ENCODE measurements around the gene USPL1. TPM values are rescaled to one million over a fixed set of nuclear protein-coding genes. Genes with fewer than 3 reads are reported as not detected.

USPL1 gene
- polyA plus RNA-seq, 2 of the 4 experiments (the other 2 are of a cell fraction), result 7.6 to 22.7 TPM

- peak; percentile 63 to 66; a peak in 5 of 6 replicates for ATAC-seq
- CTCF ChIA-PET, result interaction anchor here (0.6 to 1.4 kb wide), 2 partner anchors 25 to 445 kb away, joined by 3 to 4 read pairs; no protein-coding TSS in a partner anchor
- POLR2A ChIA-PET, result interaction anchor here (0.5 to 0.9 kb wide), 3 partner anchors 40 to 155 kb away, joined by 3 to 8 read pairs (median 3); partner anchors contain the start of genes UBE2L5 and USPL1
- peak in 1 of 2 experiments; percentile 43 for DNase-seq (ENCODE audit: low read depth in 1 of 2, low spot score in 1 of 2)
- H3K4me3 ChIP-seq, result no peak overlapping the region
- 59% methylated on average over 6 of the region's 6 CpGs for WGBS (ENCODE audit: missing lambda C conversion rate)
- TF ChIP-seq CHD2 (IDR thresholded peaks at IDR 0.05; ENCODE audit: low read length, partially characterized antibody), result no peak
- no peak for TF ChIP-seq FOSL2 (IDR thresholded peaks at IDR 0.05)
- no peak for TF ChIP-seq FOSL2 (CRISPR knock-in tag; IDR thresholded peaks at IDR 0.05)
- no peak for TF ChIP-seq KDM5A (IDR thresholded peaks at IDR 0.05)
- no peak for TF ChIP-seq HOXB5 (CRISPR knock-in tag; IDR thresholded peaks at IDR 0.05)
- TF ChIP-seq JUN (IDR thresholded peaks at IDR 0.05), result no peak
- no peak for TF ChIP-seq BCL3 (IDR thresholded peaks at IDR 0.05)
- TF ChIP-seq NPAS2 (CRISPR knock-in tag; IDR thresholded peaks at IDR 0.05; ENCODE audit: borderline replicate concordance), result no peak
- no peak for TF ChIP-seq FOSB (CRISPR knock-in tag; IDR thresholded peaks at IDR 0.05)
- TF ChIP-seq CBX8 (IDR thresholded peaks at IDR 0.05), result no peak
- TF ChIP-seq RFX5 (IDR thresholded peaks at IDR 0.05), result no peak
- no peak for TF ChIP-seq PBX3 (IDR thresholded peaks at IDR 0.05)
- no peak for TF ChIP-seq POLR2AphosphoS2 (conservative IDR thresholded peaks at IDR 0.05; ENCODE audit: low read length)
- TF ChIP-seq TP53 (CRISPR knock-in tag; IDR thresholded peaks at IDR 0.05), result no peak
- no peak for FAIRE-seq
- no peaks in the 10 kb centered on the region for H3K9me3 ChIP-seq
- H3K4me1 ChIP-seq, result peaks cover 13% of the 10 kb centered on the region; the same call in 2 of the 3 replicates
- H3K4me2 ChIP-seq, result no peak overlapping the region
- peak overlapping the region in 1 of 2 experiments; percentile 55; a peak in 2 of 6 replicates for H3K27ac ChIP-seq
These were observed 40.3 kb upstream of the USPL1 start for GRCh38 chr13:30577401-30577852.

GRCh38 chr13:30580852-30581502, 36.7 kb upstream of the USPL1 start:
- no peak for TF ChIP-seq NR3C1 (IDR thresholded peaks at IDR 0.05)
- TF ChIP-seq PHF8 (IDR thresholded peaks at IDR 0.05; ENCODE audit: borderline replicate concordance, low read depth), result no peak
- TF ChIP-seq HOXB5 (CRISPR knock-in tag; IDR thresholded peaks at IDR 0.05), result no peak
- TF ChIP-seq CTCF (IDR thresholded peaks at IDR 0.05), result no peak
- TF ChIP-seq SMC3 (IDR thresholded peaks at IDR 0.05), result no peak
- TF ChIP-seq BCL3 (IDR thresholded peaks at IDR 0.05), result no peak
- TF ChIP-seq RARB (CRISPR knock-in tag; IDR thresholded peaks at IDR 0.05), result no peak
- no peak for TF ChIP-seq POLR2A (IDR thresholded peaks at IDR 0.05; ENCODE audit: low read length)
- TF ChIP-seq FOXS1 (CRISPR knock-in tag; IDR thresholded peaks at IDR 0.05), result no peak
- no peak for TF ChIP-seq BHLHE40 (IDR thresholded peaks at IDR 0.05; ENCODE audit: low read depth, low read length)
- TF ChIP-seq KDM1A (IDR thresholded peaks at IDR 0.05; ENCODE audit: low read depth), result no peak
- WGBS (ENCODE audit: missing lambda C conversion rate), result 62% methylated on average over 3 of the region's 3 CpGs
- CTCF ChIA-PET, result interaction anchor here (0.6 to 1.4 kb wide), 6 partner anchors 16 to 470 kb away, joined by 3 read pairs; partner anchors contain the start of gene USPL1
- H3K4me1 ChIP-seq, result peaks cover 18% of the 10 kb centered on the region; the same call in 2 of the 3 replicates
- no peak overlapping the region for H3K4me2 ChIP-seq
- peak in 1 of 2 experiments; percentile 21 for DNase-seq (ENCODE audit: low read depth in 1 of 2, low spot score in 1 of 2)
- no peaks in the 10 kb centered on the region for H3K9me3 ChIP-seq
- no peak overlapping the region for H3K4me3 ChIP-seq
- no peak for ATAC-seq
- no peak for FAIRE-seq
- H3K27ac ChIP-seq, result 0 out of 6 replicates have a peak overlapping the region, but pooled peaks of 1 of the 2 experiments have one; percentile 18
- POLR2A ChIA-PET, result interaction anchor here (0.9 to 1.4 kb wide), 2 partner anchors 36 to 159 kb away, joined by 3 to 5 read pairs; partner anchors contain the start of genes UBE2L5 and USPL1

Data from A549 (cell line).